Trophoblast cell (in vitro differentiated cells and primary cell): Measurements from ENCODE around the gene ZC4H2. TPM values are rescaled to one million over a fixed set of nuclear protein-coding genes. Genes with fewer than 3 reads are reported as not detected.

Source experiments
- DNase-seq, 2 donors: peaks; one replicate each; pipeline ENCODE4 v3.0.0-alpha.2; 2016
- H2AFZ ChIP-seq: 2 replicates; pipeline ENCODE4 v1.6.1; 2013; ENCODE audit warnings: low read length, moderate library complexity, mild to moderate bottlenecking; ENCODE audit not compliant: insufficient read depth, poor library complexity
- H2AK5ac ChIP-seq: 2 replicates; pipeline ENCODE4 v1.6.1; 2013; ENCODE audit warnings: mild to moderate bottlenecking, low read length
- H2BK120ac ChIP-seq: 2 replicates; pipeline ENCODE4 v1.6.1; 2013; ENCODE audit warnings: low read length, mild to moderate bottlenecking, moderate library complexity; ENCODE audit not compliant: insufficient read depth, poor library complexity
- H2BK12ac ChIP-seq: 2 replicates; pipeline ENCODE4 v1.6.1; 2013; ENCODE audit warnings: mild to moderate bottlenecking, low read length, moderate library complexity
- H2BK5ac ChIP-seq: 2 replicates; pipeline ENCODE4 v1.6.1; 2013; ENCODE audit warnings: low read length, low read depth, moderate library complexity, mild to moderate bottlenecking; ENCODE audit not compliant: poor library complexity
- H3K14ac ChIP-seq: 2 replicates; pipeline ENCODE4 v1.6.1; 2013; ENCODE audit warnings: mild to moderate bottlenecking, low read length
- H3K18ac ChIP-seq: 2 replicates; pipeline ENCODE4 v1.6.1; 2013; ENCODE audit warnings: mild to moderate bottlenecking, low read length
- H3K23ac ChIP-seq: 2 replicates; pipeline ENCODE4 v1.6.1; 2013; ENCODE audit warnings: low read length
- H3K27ac ChIP-seq: 2 replicates; pipeline ENCODE4 v1.5.1; 2013; ENCODE audit warnings: low read depth, mild to moderate bottlenecking, inconsistent platforms, low read length, moderate library complexity
- H3K27me3 ChIP-seq: 2 replicates; pipeline ENCODE4 v1.6.1; 2013; ENCODE audit warnings: inconsistent platforms, mild to moderate bottlenecking, low read length, moderate library complexity; ENCODE audit not compliant: insufficient read depth
- H3K36me3 ChIP-seq, 2 experiments: 1 replicate in 1 of 2; 2 replicates in 1 of 2; pipeline ENCODE4 v1.6.1; 2013; ENCODE audit warnings: low read length in 2 of 2, mild to moderate bottlenecking in 2 of 2, moderate library complexity in 1 of 2; ENCODE audit not compliant: insufficient read depth in 2 of 2, control insufficient read depth in 1 of 2
- H3K4ac ChIP-seq: 2 replicates; pipeline ENCODE4 v1.6.1; 2013; ENCODE audit warnings: low read depth, mild to moderate bottlenecking, low read length, moderate library complexity
- H3K4me1 ChIP-seq, 2 experiments: 1 replicate in 1 of 2; 2 replicates in 1 of 2; pipeline ENCODE4 v1.6.1; 2013; ENCODE audit warnings: low read length in 2 of 2, mild to moderate bottlenecking in 2 of 2, moderate library complexity in 1 of 2; ENCODE audit not compliant: insufficient read depth in 2 of 2, control insufficient read depth in 1 of 2
- H3K4me2 ChIP-seq: 2 replicates; pipeline ENCODE4 v1.6.1; 2013; ENCODE audit warnings: inconsistent platforms, mild to moderate bottlenecking, low read length, moderate library complexity
- H3K4me3 ChIP-seq: 2 replicates; pipeline ENCODE4 v1.5.1; 2013; ENCODE audit warnings: mild to moderate bottlenecking, low read depth, low read length, inconsistent platforms
- H3K79me1 ChIP-seq: one replicate; pipeline ENCODE4 v1.6.1; 2013; ENCODE audit warnings: low read length
- H3K79me2 ChIP-seq: 2 replicates; pipeline ENCODE4 v1.6.1; 2013; ENCODE audit warnings: low read length, mild to moderate bottlenecking; ENCODE audit not compliant: control insufficient read depth, insufficient read depth, poor library complexity
- H3K9ac ChIP-seq: 2 replicates; pipeline ENCODE4 v1.6.1; 2013; ENCODE audit warnings: mild to moderate bottlenecking, low read length
- H3K9me3 ChIP-seq: 2 replicates; pipeline ENCODE4 v1.6.1; 2013; ENCODE audit warnings: low read depth, mild to moderate bottlenecking, control low read depth, inconsistent platforms, low read length; ENCODE audit not compliant: insufficient read depth
- H4K12ac ChIP-seq: 2 replicates; pipeline ENCODE4 v1.6.1; 2013; ENCODE audit warnings: low read depth, mild to moderate bottlenecking, low read length, moderate library complexity
- H4K8ac ChIP-seq: 2 replicates; pipeline ENCODE4 v1.6.1; 2013; ENCODE audit warnings: low read depth, mild to moderate bottlenecking, low read length, moderate library complexity
- H4K91ac ChIP-seq: one replicate; pipeline ENCODE4 v1.6.1; 2013; ENCODE audit warnings: low read depth, mild to moderate bottlenecking, low read length, moderate library complexity
- WGBS: extraction: QIAGEN DNeasy Blood & Tissue Kit; methylation state at CpG from one replicate; pipeline ENCODE4 v1.1.7; 2013; ENCODE audit warnings: missing lambda C conversion rate; ENCODE audit not compliant: insufficient read length, insufficient coverage; ENCODE audit errors: extremely low coverage; 5-methylcytosine and 5-hydroxymethylcytosine counted together
- polyA plus RNA-seq: library from polyadenylated mRNA; stranded (reverse); fragments of 200-250 nt; gene quantifications from 2 replicates; pipeline ENCODE4 v1.2.3, GENCODE V29; 2013

The ZC4H2 gene, protein sequence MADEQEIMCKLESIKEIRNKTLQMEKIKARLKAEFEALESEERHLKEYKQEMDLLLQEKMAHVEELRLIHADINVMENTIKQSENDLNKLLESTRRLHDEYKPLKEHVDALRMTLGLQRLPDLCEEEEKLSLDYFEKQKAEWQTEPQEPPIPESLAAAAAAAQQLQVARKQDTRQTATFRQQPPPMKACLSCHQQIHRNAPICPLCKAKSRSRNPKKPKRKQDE
- polyA plus RNA-seq: 9.2 and 10.2 TPM in 2 replicates

DNA sequence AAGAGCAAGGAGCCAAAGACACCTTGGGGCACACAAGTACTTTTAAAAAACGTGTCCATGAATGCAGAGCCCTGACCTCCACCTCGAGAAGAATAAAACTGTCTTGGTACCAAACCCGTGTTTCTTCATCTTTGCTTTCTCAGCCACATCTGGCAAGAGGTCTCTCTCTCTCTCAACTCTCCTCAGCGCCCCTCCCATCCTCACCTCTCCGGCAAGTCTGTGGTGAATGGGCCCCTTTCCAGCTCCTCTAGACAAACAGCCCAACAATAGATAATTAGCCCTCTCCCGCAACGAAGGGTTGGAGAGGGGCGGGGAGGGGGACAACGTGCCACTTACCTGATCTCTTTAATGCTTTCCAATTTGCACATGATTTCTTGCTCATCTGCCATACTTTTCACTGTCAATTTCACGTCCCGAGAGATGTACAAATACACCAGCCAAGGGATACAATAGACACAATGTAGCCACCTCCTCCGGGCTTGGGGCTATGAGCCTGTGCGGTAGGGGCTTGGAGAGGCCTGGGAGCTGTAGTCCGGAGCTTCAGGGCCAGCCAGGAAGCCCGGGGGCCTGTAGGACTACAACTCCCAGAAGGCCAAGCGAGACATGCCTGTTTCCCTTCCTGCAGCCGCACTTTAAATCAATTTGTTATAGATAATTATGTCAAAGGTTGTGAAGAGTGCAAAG is at the start of gene ZC4H2:
TSS of gene ZC4H2 (minus strand) at position 462 of the 684 bp plus-strand sequence. CDS start at position 389, 73 bp downstream.
- H3K4me2 ChIP-seq: peak within 1 kb of the TSS; percentile 82
- no peaks in the 10 kb centered on the region for H3K9me3 ChIP-seq
- H3K79me1 ChIP-seq: peaks cover 2% of the 10 kb centered on the region
- DNase-seq: peak; percentile 5 to 47
- no peaks in the 10 kb centered on the region for H3K27me3 ChIP-seq
- no peak within 1 kb of the TSS for H4K12ac ChIP-seq
- no peak within 1 kb of the TSS for H3K4ac ChIP-seq
- no peak within 1 kb of the TSS for H2BK12ac ChIP-seq
- H3K23ac ChIP-seq: no peak within 1 kb of the TSS
- H2BK120ac ChIP-seq: no peak within 1 kb of the TSS
- no peak within 1 kb of the TSS for H2BK5ac ChIP-seq
- no peak within 1 kb of the TSS for H2AK5ac ChIP-seq
- H3K9ac ChIP-seq: peak within 1 kb of the TSS; percentile 72
- peak within 1 kb of the TSS; percentile 38 for H4K8ac ChIP-seq
- H3K4me1 ChIP-seq: peaks cover 0 to 2% of the 10 kb centered on the region in 2 experiments
- H4K91ac ChIP-seq: no peak within 1 kb of the TSS
- no peak within 1 kb of the TSS for H3K14ac ChIP-seq
- H2AFZ ChIP-seq: peak within 1 kb of the TSS; percentile 45
- no peak within 1 kb of the TSS for H3K18ac ChIP-seq
- H3K27ac ChIP-seq: no peak within 1 kb of the TSS
- H3K4me3 ChIP-seq: peak within 1 kb of the TSS; percentile 82
- no peaks in the 10 kb centered on the region for H3K36me3 ChIP-seq
- WGBS: no CpG with 5 or more reads among the region's 17 CpGs
- H3K79me2 ChIP-seq: no peaks in the 10 kb centered on the region

DNA sequence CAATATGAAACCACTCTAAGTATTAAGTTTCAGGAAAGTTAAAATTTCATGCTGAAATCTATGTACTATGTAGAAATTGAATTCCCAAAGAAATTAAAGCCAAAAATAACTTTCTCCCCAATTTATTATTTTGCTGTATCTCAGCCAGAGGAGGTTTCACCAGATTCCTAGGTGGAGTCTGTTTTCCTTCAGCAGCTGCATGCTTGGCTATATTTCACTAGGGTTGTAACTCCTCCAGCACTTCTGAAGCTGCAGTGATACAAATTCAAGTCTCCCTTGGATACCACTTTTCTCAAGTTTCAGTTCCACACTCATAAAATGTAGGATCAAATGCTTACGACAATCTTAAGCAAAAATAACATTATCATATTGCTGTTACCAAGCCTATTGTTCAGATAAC is 41.2 kb upstream of the ZC4H2 start:
- Histone ChIP-seq H3K79me2 (no peaks in the 10 kb centered on the region), H4K8ac (no peak overlapping the region), H3K79me1 (no peaks in the 10 kb centered on the region), H4K12ac (no peak overlapping the region), H3K27me3 (no peaks in the 10 kb centered on the region), H3K4ac (no peak overlapping the region), H3K36me3 (no peaks in the 10 kb centered on the region), H2BK120ac (no peak overlapping the region), H3K4me1 (no peaks in the 10 kb centered on the region), H3K14ac (no peak overlapping the region), H2AFZ (no peak overlapping the region), H3K4me3 (no peak overlapping the region), H3K9me3 (no peaks in the 10 kb centered on the region), H3K9ac (no peak overlapping the region), H2BK5ac (no peak overlapping the region), H3K23ac (no peak overlapping the region), H3K18ac (no peak overlapping the region), H4K91ac (no peak overlapping the region), H3K27ac (no peak overlapping the region), H2AK5ac (no peak overlapping the region), H2BK12ac (no peak overlapping the region), H3K4me2 (no peak overlapping the region)
- DNase-seq: no peak
- no CpG with 5 or more reads among the region's 1 CpG for WGBS

DNA sequence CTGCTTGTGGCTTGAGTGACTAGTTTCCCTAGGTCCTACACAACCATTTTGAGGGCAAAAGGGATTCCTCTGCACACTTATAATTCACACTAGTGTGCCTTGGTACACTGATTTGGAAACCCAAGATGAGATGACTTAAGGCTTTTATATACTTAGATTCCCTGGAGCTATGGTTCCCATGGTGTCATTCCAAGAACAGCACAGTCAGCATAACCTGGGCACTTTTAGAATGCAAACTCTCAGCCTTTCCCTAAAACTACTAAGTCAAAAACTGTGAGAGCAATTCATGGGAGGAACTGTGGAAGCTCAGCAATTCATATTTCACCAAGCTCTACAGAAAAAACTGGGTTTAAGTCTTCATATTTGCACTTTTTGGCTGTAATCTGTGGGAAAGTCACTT is 38.0 kb upstream of the ZC4H2 start:
- no peak overlapping the region for H4K91ac ChIP-seq

DNA sequence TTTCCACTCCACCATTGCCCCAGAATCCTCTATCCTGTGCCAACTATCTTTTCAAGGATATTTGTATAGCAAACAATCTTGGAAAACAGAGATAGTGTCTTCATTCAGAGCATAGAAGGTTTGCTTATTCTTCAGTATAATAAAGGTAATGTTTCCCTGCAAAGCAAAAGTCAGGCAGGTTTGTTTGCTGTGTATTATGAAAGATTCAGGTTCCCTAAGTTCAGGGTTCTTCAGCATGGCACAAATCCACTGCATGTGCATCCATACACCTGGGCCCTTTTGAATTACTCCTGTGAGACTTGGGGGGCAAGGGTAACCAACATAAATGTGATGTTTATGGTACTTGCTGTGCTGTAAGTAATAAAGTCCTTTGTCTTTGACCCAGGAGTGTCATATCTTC is 33.2 kb upstream of the ZC4H2 start:
- no peak for DNase-seq
- H3K4me2 ChIP-seq: no peak overlapping the region
- no peak overlapping the region for H3K4ac ChIP-seq
- no peak overlapping the region for H3K27ac ChIP-seq
- H2BK120ac ChIP-seq: no peak overlapping the region
- H3K4me3 ChIP-seq: no peak overlapping the region
- no peak overlapping the region for H3K14ac ChIP-seq
- no peak overlapping the region for H3K9ac ChIP-seq
- H3K79me1 ChIP-seq: no peaks in the 10 kb centered on the region
- H2AFZ ChIP-seq: no peak overlapping the region
- H4K12ac ChIP-seq: no peak overlapping the region
- no peaks in the 10 kb centered on the region for H3K4me1 ChIP-seq
- H2BK5ac ChIP-seq: no peak overlapping the region
- no peaks in the 10 kb centered on the region for H3K27me3 ChIP-seq
- H3K79me2 ChIP-seq: no peaks in the 10 kb centered on the region
- no peak overlapping the region for H4K91ac ChIP-seq
- no peak overlapping the region for H2BK12ac ChIP-seq
- no peak overlapping the region for H2AK5ac ChIP-seq
- H3K18ac ChIP-seq: no peak overlapping the region
- no peaks in the 10 kb centered on the region for H3K36me3 ChIP-seq
- H3K23ac ChIP-seq: no peak overlapping the region
- no peak overlapping the region for H4K8ac ChIP-seq
- H3K9me3 ChIP-seq: no peaks in the 10 kb centered on the region

More for the DNA sequence above, 38.0 kb upstream of the ZC4H2 start:
- no peak overlapping the region for H2AK5ac ChIP-seq
- H3K27ac ChIP-seq: no peak overlapping the region
- H3K36me3 ChIP-seq: no peaks in the 10 kb centered on the region
- H4K12ac ChIP-seq: no peak overlapping the region
- H4K8ac ChIP-seq: no peak overlapping the region
- no peak overlapping the region for H3K9ac ChIP-seq
- H3K4me2 ChIP-seq: no peak overlapping the region
- no peak for DNase-seq
- no peaks in the 10 kb centered on the region for H3K4me1 ChIP-seq
- no peaks in the 10 kb centered on the region for H3K27me3 ChIP-seq
- no peak overlapping the region for H2AFZ ChIP-seq
- H3K79me1 ChIP-seq: no peaks in the 10 kb centered on the region
- no peaks in the 10 kb centered on the region for H3K79me2 ChIP-seq
- H2BK5ac ChIP-seq: no peak overlapping the region
- no peak overlapping the region for H2BK12ac ChIP-seq
- H3K4ac ChIP-seq: no peak overlapping the region
- no peak overlapping the region for H2BK120ac ChIP-seq
- H3K4me3 ChIP-seq: no peak overlapping the region
- no peak overlapping the region for H3K18ac ChIP-seq
- no peaks in the 10 kb centered on the region for H3K9me3 ChIP-seq
- no peak overlapping the region for H3K23ac ChIP-seq
- no peak overlapping the region for H3K14ac ChIP-seq
